Measurements from ENCODE around the gene DDX39A. TPM values are rescaled to one million over a fixed set of nuclear protein-coding genes. Genes with fewer than 3 reads are reported as not detected.
"Not testable (repeated sequence)": the region's sequence is repeated elsewhere in the genome, so short reads cannot be mapped to it uniquely, and the experiment has no call there.

DDX39A gene
- 123 TPM for total RNA-seq

DNA sequence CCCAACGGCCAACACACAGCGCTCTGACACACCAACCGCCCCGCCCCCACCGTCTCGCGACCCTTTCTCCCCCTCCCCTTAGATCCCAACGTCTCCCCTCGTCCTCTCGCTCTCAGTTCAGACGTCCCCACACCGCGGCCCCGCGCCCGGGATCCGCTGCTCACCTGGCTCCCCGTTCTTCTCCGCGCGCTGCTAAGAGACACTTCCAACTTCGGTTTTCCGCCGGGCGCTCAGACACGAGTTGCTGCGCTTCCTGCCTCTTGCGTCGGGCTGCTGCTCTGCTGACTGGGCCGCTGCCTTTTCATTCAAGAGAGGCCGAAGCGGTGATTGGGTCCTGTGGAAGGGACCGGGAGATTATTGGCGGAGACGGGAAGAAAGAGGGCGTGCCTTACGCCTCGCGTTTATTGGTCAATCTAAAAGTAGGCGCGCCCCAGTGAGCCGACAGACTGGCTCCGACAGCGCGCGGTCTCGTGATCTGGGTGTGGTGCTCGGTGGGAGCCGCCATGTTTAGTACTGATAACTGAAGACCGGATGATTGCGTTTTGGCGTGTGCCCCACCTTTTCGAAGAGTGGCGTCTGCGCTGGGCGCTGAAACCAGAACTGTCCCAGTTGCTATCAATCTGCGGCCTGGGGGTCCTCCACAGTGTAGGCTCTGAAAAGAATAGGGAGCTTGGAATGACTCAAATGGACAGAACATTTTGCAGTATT lies at the start of gene DDX39A:
DDX39A (minus strand) TSS at position 236 of the 708 bp plus-strand sequence. CDS start 6,121 bp downstream, outside the sequence.
- Histone ChIP-seq H3K4me3 (ENCODE audit: low read length) (peak within 1 kb of the TSS; percentile 94), H3K9me3 (ENCODE audit: low read depth, low read length) (no peaks in the 10 kb centered on the region), H3K4me1 (ENCODE audit: insufficient read depth, low read length) (peaks cover 53% of the 10 kb centered on the region), H3K27me3 (ENCODE audit: insufficient read depth, low read length) (no peaks in the 10 kb centered on the region)

DNA sequence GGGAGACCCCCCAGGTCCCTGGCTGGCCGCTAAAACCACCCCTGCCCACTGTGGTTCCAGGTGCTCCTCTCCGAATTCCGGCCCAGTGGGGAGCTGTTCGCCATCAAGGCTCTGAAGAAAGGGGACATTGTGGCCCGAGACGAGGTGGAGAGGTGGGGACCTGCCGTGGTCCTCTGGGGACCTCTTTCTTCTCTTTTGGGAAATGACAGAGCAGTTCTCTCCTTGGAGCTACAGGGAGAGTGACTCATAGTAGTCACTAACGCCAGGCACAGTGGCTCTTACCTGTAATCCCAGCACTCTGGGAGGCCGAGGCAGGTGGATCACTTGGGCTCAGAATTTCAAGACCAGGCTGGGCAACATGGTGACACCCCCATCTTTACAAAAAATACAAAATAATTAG lies 48.7 kb upstream of the DDX39A start:
- Histone ChIP-seq H3K27me3 (ENCODE audit: insufficient read depth, low read length) (peaks cover 5% of the 10 kb centered on the region), H3K9me3 (ENCODE audit: low read depth, low read length) (no peaks in the 10 kb centered on the region), H3K4me3 (ENCODE audit: low read length) (no peak overlapping the region), H3K4me1 (ENCODE audit: insufficient read depth, low read length) (peaks cover 11% of the 10 kb centered on the region)

DNA sequence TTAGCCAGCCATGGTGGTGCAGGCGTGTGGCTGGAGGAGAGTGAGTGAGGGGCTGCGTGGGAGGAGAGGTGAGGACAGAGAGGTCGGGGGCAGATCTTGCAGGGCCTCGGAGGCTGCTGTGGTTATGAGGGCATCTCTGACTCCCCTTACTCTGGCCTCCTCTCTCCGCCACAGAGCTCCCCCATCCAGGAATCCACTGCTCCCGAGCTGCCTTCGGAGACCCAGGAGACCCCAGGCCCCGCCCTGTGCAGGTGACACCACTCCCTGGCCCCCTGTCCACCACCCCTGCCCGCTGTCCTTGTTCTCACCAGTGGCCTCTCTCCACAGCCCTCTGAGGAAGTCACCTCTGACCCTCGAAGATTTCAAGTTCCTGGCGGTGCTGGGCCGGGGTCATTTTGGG lies 48.2 kb upstream of the DDX39A start:
- no peak overlapping the region for H3K4me3 ChIP-seq (ENCODE audit: low read length)
- H3K4me1 ChIP-seq (ENCODE audit: insufficient read depth, low read length) = peaks cover 6% of the 10 kb centered on the region
- no peaks in the 10 kb centered on the region for H3K9me3 ChIP-seq (ENCODE audit: low read depth, low read length)
- peaks cover under 1% of the 10 kb centered on the region for H3K27me3 ChIP-seq (ENCODE audit: insufficient read depth, low read length)

DNA sequence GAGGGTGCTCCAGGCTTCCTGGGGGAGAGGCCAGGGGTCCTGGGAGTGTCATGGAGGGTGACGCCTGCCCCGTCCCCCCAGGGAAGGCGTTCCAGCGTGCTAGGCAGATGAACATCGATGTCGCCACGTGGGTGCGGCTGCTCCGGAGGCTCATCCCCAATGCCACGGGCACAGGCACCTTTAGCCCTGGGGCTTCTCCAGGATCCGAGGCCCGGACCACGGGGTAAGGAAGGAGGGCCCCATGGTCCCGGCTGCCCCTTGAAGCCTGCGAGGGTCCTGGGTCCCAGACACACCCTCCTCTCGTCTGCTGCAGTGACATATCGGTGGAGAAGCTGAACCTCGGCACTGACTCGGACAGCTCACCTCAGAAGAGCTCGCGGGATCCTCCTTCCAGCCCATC lies 44.6 kb upstream of the DDX39A start:
- no peak overlapping the region for H3K4me3 ChIP-seq (ENCODE audit: low read length)
- no peaks in the 10 kb centered on the region for H3K27me3 ChIP-seq (ENCODE audit: insufficient read depth, low read length)
- H3K9me3 ChIP-seq (ENCODE audit: low read depth, low read length) = no peaks in the 10 kb centered on the region
- peaks cover 12% of the 10 kb centered on the region for H3K4me1 ChIP-seq (ENCODE audit: insufficient read depth, low read length)

DNA sequence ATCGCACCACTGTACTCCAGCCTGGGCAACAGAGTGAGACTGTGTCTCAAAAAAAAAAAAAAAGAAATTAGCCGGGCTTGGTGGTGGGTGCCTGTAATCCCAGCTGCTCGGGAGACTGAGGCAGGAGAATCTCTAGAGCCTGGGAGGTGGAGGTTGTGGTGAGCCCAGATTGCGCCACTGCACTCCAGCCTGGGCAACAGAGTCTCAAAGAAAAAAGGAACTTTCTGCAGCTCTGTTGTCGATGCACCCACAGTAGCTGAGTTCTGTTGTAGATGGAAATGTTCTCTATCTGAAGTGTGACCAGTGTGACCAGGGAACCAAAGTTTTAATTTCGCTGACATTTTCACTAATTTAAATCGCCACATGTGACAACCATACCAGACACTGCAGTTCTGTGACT lies 43.3 kb upstream of the DDX39A start:
- not testable (repeated sequence) for H3K27me3 ChIP-seq (ENCODE audit: insufficient read depth, low read length); H3K9me3 ChIP-seq (ENCODE audit: low read depth, low read length); H3K4me3 ChIP-seq (ENCODE audit: low read length)
- peaks cover 16% of the 10 kb centered on the region for H3K4me1 ChIP-seq (ENCODE audit: insufficient read depth, low read length)

DNA sequence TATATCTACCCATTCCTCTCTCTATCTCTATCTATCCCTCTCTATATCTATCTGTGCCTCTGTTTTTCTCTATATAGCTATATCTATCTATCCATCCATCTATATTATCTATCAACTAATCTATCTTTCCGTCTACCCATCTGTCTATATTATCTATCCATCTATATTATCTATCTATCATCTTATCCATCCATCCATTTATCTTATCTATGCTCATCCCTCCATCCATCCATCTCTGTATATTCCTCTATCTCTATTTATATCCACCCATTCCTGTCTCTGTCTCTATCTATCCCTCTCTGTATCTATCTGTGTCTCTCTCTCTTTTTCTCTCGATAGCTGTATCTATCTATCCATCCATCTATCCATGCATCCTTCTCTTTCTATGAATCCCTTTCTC lies 41.8 kb upstream of the DDX39A start:
- Histone ChIP-seq H3K4me1 (ENCODE audit: insufficient read depth, low read length) (peaks cover 16% of the 10 kb centered on the region), H3K4me3 (ENCODE audit: low read length) (no peak overlapping the region), H3K9me3 (ENCODE audit: low read depth, low read length) (no peaks in the 10 kb centered on the region), H3K27me3 (ENCODE audit: insufficient read depth, low read length) (no peaks in the 10 kb centered on the region)

DNA sequence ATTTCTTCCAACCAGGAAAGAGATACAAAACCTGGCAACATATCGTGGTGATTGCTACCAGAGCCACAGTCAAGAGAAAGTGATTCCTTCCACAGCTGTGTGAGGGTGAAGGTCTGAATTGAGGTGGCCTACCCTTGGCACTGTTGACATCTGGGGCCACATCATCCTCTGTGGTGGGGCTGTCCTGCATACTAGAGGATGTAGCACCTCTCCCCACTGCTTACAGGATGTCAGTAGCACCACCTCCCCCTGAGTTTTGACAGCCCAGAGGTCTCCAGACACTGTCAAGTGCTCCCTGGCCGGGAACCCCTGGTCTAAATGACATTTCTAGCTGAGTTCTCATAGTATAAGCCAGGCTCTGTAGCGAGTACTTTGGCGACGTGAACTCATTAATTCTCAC lies 40.6 kb upstream of the DDX39A start:
- no peaks in the 10 kb centered on the region for H3K27me3 ChIP-seq (ENCODE audit: insufficient read depth, low read length)
- peaks cover 16% of the 10 kb centered on the region for H3K4me1 ChIP-seq (ENCODE audit: insufficient read depth, low read length)
- H3K9me3 ChIP-seq (ENCODE audit: low read depth, low read length) = no peaks in the 10 kb centered on the region
- no peak overlapping the region for H3K4me3 ChIP-seq (ENCODE audit: low read length)

DNA sequence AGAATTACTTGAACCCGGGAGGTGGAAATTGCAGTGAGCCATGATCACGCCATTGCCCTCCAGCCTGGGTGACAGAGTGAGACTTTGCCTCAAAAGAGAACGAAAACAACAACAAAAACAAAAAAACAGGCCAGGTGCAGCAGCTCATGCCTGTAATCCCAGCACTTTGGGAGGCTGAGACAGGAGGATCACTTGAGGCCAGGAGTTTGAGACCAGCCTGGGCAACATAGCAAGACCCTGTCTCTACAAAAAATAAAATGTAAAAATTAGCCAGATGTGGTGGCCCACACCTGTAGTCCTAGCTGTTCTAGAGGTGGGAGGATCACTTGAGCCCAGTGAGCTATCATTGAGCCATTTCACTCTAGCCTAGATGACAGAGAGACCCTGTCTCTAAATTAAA lies 33.2 kb upstream of the DDX39A start:
- not testable (repeated sequence) for H3K27me3 ChIP-seq (ENCODE audit: insufficient read depth, low read length); H3K4me3 ChIP-seq (ENCODE audit: low read length); H3K9me3 ChIP-seq (ENCODE audit: low read depth, low read length); H3K4me1 ChIP-seq (ENCODE audit: insufficient read depth, low read length)

DNA sequence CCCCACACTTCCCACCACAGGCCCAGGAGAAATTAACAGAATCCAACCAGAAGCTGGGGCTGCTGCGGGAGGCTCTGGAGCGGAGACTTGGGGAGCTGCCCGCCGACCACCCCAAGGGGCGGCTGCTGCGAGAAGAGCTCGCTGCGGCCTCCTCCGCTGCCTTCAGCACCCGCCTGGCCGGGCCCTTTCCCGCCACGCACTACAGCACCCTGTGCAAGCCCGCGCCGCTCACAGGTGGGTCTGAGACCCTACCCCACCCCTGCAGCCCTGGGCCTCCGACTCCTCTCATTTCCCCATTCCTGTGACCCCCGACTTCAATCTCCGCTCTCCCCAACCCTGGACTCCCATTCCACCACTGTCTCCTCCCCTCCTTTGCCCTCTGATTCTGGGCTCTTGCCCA lies 31.7 kb upstream of the DDX39A start:
- Histone ChIP-seq H3K4me3 (ENCODE audit: low read length) (no peak overlapping the region), H3K4me1 (ENCODE audit: insufficient read depth, low read length) (no peaks in the 10 kb centered on the region), H3K27me3 (ENCODE audit: insufficient read depth, low read length) (no peaks in the 10 kb centered on the region), H3K9me3 (ENCODE audit: low read depth, low read length) (no peaks in the 10 kb centered on the region)

DNA sequence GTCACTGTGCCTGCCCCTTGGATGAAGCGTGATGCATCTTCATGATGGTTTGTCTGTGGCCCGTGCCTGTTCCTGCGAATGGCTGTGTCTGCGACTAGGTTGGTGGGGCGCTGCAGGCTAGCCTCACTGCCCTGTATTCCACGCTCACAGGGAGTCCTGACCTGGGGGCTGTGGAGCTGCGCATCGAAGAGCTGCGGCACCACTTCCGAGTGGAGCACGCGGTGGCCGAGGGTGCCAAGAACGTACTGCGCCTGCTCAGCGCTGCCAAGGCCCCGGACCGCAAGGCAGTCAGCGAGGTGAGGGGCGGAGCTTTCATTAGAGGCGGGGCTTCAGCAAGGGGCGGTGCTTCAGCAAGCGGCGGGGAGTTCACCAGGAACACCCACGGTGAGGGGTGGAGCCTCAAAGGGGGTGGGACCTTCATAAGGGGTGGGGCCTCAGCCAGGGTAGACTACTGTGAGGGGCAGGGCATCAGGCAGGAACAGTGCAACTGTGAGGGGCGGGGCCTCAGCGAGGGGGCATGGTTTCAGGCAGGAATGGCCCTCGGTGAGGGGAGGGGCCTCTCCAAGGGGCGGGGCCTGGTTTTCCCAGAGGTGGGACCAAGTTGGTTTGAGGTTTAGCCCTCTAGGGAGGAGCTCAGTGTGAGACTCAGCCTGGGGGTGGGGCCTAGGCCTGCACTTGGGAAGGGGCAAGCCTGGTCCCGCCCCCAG lies 31.2 kb upstream of the DDX39A start:
- Histone ChIP-seq H3K4me3 (ENCODE audit: low read length) (no peak overlapping the region), H3K9me3 (ENCODE audit: low read depth, low read length) (no peaks in the 10 kb centered on the region), H3K4me1 (ENCODE audit: insufficient read depth, low read length) (no peaks in the 10 kb centered on the region), H3K27me3 (ENCODE audit: insufficient read depth, low read length) (no peaks in the 10 kb centered on the region)

DNA sequence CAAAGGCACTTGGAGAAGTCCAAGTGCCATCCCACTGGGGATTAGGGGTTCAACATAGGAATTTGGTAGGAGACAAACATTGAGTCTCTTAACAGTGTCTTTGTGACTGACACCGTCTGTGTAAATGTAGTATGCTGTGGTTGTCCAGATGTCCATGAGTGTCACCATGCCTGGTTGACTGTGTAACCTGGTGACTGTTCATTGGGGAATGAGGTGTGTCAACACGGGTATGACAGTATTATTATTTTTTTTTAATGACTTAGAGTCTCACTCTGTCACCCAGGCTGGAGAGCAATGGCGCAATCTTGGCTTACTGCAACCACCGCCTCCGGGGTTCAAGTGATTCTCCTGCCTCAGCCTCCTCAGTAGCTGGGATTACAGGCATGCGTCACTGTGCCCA lies 30.2 kb upstream of the DDX39A start:
- no peaks in the 10 kb centered on the region for H3K4me1 ChIP-seq (ENCODE audit: insufficient read depth, low read length)
- H3K4me3 ChIP-seq (ENCODE audit: low read length) = no peak overlapping the region
- no peaks in the 10 kb centered on the region for H3K27me3 ChIP-seq (ENCODE audit: insufficient read depth, low read length)
- H3K9me3 ChIP-seq (ENCODE audit: low read depth, low read length) = no peaks in the 10 kb centered on the region

DNA sequence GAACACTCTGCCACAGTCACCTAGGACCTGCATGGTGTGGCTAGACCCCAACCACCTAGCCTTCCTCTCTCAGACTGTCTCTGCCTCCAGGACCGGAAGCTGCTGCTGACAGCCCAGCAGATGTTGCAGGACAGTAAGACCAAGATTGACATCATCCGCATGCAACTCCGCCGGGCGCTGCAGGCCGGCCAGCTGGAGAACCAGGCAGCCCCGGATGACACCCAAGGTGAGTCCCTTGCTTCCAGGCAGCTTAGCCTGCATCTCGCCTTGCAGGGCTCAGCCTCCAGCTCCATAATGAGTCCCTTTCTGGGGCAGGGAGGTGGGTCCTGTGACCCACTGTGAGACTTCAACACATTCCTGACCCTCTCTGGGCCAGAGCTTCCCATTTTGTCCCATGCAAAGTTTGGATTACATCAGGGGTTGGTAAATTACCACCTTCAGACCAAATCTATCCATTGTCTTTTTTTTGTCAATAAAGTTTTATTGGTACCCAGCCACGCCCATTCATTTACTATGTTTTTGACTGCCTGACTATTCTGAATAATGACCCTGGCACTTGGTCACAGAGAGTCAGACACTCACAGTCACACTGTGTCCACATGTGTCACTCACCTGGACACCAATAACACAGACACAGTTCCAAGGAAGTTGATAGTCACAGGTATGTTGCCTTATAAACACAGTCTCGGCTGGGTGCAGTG lies 27.3 kb upstream of the DDX39A start:
- Histone ChIP-seq H3K4me3 (ENCODE audit: low read length) (no peak overlapping the region), H3K9me3 (ENCODE audit: low read depth, low read length) (no peaks in the 10 kb centered on the region), H3K27me3 (ENCODE audit: insufficient read depth, low read length) (no peaks in the 10 kb centered on the region), H3K4me1 (ENCODE audit: insufficient read depth, low read length) (peaks cover 8% of the 10 kb centered on the region)

DNA sequence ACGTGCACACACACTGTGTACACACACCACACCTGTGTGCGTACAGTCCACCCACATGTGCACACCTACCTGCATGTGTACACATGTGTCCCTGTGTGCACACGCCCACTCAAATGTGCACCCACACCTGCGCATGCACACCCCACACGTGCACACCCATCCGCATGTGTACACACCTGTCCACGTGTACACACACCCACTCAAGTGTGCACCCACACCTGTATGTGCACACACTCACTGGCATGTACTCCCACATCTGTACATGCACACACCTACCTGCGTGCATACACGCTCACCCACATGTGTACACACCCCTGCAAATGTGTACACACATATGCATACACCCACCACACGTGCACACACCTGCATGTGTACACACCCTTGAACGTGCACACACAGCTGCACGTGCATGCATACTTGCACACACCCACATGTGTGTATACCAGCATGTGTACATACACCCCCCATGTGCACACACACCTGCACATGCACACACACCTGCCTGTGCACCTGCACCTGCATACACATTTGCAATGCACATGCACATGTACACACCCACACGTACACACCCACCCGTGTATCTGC lies 24.6 kb upstream of the DDX39A start:
- H3K4me1 ChIP-seq (ENCODE audit: insufficient read depth, low read length) = peaks cover 35% of the 10 kb centered on the region
- no peaks in the 10 kb centered on the region for H3K27me3 ChIP-seq (ENCODE audit: insufficient read depth, low read length)
- no peak overlapping the region for H3K4me3 ChIP-seq (ENCODE audit: low read length)
- no peaks in the 10 kb centered on the region for H3K9me3 ChIP-seq (ENCODE audit: low read depth, low read length)

DNA sequence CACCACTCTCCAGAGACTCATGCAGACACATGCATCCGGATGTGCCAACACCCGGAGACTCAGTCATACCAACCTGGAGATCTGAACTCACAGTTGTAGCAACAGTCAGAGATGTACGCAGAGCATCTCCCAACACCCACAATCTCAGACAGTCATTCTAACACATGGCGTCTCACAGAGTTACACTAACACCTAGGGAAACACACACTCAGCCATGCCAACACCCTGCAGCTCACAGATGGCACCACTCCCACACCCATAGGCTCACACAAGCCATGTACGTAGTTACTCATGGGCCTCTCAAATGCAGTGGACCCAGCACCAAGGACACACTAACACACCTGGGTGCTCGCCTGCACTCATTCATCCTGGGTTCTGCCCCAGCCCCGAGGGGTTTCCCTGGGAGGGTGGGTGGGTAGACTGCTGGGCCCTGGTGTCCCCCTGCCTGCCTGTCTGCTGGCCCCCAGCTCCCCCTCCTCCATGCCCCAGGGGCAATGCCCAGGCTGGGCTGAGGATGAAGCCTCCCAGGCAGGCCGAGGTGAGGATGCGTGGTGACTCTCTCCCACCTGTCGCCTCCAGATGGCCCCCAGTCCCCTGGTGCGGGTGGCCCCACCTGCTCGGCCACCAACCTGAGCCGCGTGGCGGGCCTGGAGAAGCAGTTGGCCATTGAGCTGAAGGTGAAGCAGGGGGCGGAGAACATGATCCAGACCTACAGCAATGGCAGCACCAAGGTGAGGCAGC lies 23.9 kb upstream of the DDX39A start:
- no peak overlapping the region for H3K4me3 ChIP-seq (ENCODE audit: low read length)

More for the DNA sequence above, 23.9 kb upstream of the DDX39A start:
- Histone ChIP-seq H3K27me3 (ENCODE audit: insufficient read depth, low read length) (no peaks in the 10 kb centered on the region), H3K9me3 (ENCODE audit: low read depth, low read length) (no peaks in the 10 kb centered on the region), H3K4me1 (ENCODE audit: insufficient read depth, low read length) (peaks cover 42% of the 10 kb centered on the region)
